K562 (cell line): ENCODE measurements around the gene TCF15. TPM values are rescaled to one million over a fixed set of nuclear protein-coding genes. Genes with fewer than 3 reads are reported as not detected.
A peak's percentile ranks its signal among the peaks of the same experiment; 100 is the strongest.

Experiments used
- CREB3 ChIP-seq: fragments of 450-650 bp; conservative IDR thresholded peaks from 2 replicates; pipeline ENCODE4 v1.6.1; 2016; ENCODE audit warnings: missing genetic modification characterization, low read depth, mild to moderate bottlenecking, missing compliant biosample characterization, moderate library complexity
- IRF9 ChIP-seq: fragments of 450-650 bp; IDR thresholded peaks from 2 replicates; pipeline ENCODE4 v1.6.1; 2016; ENCODE audit warnings: missing biosample characterization, missing genetic modification characterization
- JUN ChIP-seq, 2 experiments: sonication (generic) in 1 of 2; formaldehyde crosslinking in 1 of 2; IDR thresholded peaks; 2 replicates each; pipeline versions ENCODE4 v1.6.1 to v1.8.0; 2012 to 2022; ENCODE audit warnings: borderline replicate concordance in 2 of 2, mild to moderate bottlenecking in 2 of 2, improper control_type of control experiment in 1 of 2, low read depth in 1 of 2, low read length in 1 of 2, missing genetic modification reagents in 1 of 2
- LCOR ChIP-seq: sonication (generic); formaldehyde crosslinking; IDR thresholded peaks from 2 replicates; pipeline ENCODE4 v1.8.0; 2022; ENCODE audit warnings: mild to moderate bottlenecking, missing genetic modification reagents
- MAFK ChIP-seq: IDR thresholded peaks from 2 replicates; pipeline ENCODE4 v1.6.1; 2011; ENCODE audit warnings: low read length, improper control_type of control experiment
- MGA ChIP-seq: fragments of 450-650 bp; IDR thresholded peaks from 2 replicates; pipeline ENCODE4 v1.6.1; 2016; ENCODE audit warnings: mild to moderate bottlenecking, moderate library complexity
- NFRKB ChIP-seq: fragments of 450-650 bp; IDR thresholded peaks from 2 replicates; pipeline ENCODE4 v1.6.1; 2016; ENCODE audit warnings: low read depth
- RAD51 ChIP-seq: fragments of 450-650 bp; IDR thresholded peaks from 2 replicates; pipeline ENCODE4 v1.7.1; 2016; ENCODE audit warnings: low read depth, mild to moderate bottlenecking, borderline replicate concordance
- TEAD4 ChIP-seq, 2 experiments: sonication (generic) in 1 of 2; formaldehyde crosslinking in 1 of 2; IDR thresholded peaks; 2 replicates each; pipeline versions ENCODE4 v1.6.1 to v1.8.0; 2012 to 2022; ENCODE audit warnings: borderline replicate concordance in 1 of 2, inconsistent platforms in 1 of 2, low read length in 1 of 2, mild to moderate bottlenecking in 1 of 2, missing genetic modification reagents in 1 of 2
- USF2 ChIP-seq: sonication (generic); formaldehyde crosslinking; IDR thresholded peaks from 2 replicates; pipeline ENCODE4 v1.5.0; 2020; ENCODE audit warnings: missing genetic modification reagents
- ZKSCAN8 ChIP-seq: fragments of 200-800 bp; sonication (Bioruptor generic); IDR thresholded peaks from 2 replicates; pipeline ENCODE4 v1.6.1; 2016; ENCODE audit warnings: missing genetic modification characterization, missing compliant biosample characterization
- ZNF143 ChIP-seq: sonication (generic); formaldehyde crosslinking; IDR thresholded peaks from 2 replicates; pipeline ENCODE4 v1.9.0; 2022; ENCODE audit warnings: mild to moderate bottlenecking, missing genetic modification reagents
- polyA plus RNA-seq, 8 experiments: library from polyadenylated mRNA; depleted of rRNA in 4 of 8; stranded (reverse) in 5 of 8; unstranded in 3 of 8; fragments of >200 nt; fragmentation: Nextera tagmentation in 2 of 8; fragmentation: Illumina TruSeq in 1 of 8; extraction: Ambion mirVana in 2 of 8; extraction: Trizol in 1 of 8; gene quantifications; 2 replicates each; pipeline versions ENCODE4 v1.2.1 to v1.2.3, GENCODE V29; 2011 to 2014; ENCODE audit warnings: inconsistent platforms in 1 of 8, missing spikeins in 1 of 8
- total RNA-seq, 7 experiments: library from RNA; depleted of rRNA in 6 of 7; stranded (reverse); fragments of >200 nt in 6 of 7; fragmentation: Illumina TruSeq in 2 of 7; extraction: Trizol in 2 of 7; gene quantifications; 2 replicates each; pipeline versions ENCODE4 v1.2.1 to v1.2.3, GENCODE V29; 2011 to 2021; ENCODE audit warnings: low replicate concordance in 1 of 7

TCF15 gene
- total and polyA plus RNA-seq, 9 of the 15 experiments (the other 6 are each of a cell fraction or from before 2014, with no cell fraction given) = 0.04 to 5.0 (median 1.2) TPM

- TF ChIP-seq MGA = peak; percentile 76
- peak; percentile 23; the same call in 1 of the 2 replicates for TF ChIP-seq TEAD4 (IDR thresholded peaks at IDR 0.05; ENCODE audit: low read length)
- TF ChIP-seq TEAD4 (CRISPR knock-in tag; IDR thresholded peaks at IDR 0.05; ENCODE audit: borderline replicate concordance) = no peak
- TF ChIP-seq MAFK = no peak
- no peak for TF ChIP-seq JUN (IDR thresholded peaks at IDR 0.05; ENCODE audit: borderline replicate concordance, low read depth, low read length)
- peak; percentile 69; the same call in 1 of the 2 replicates for TF ChIP-seq JUN (CRISPR knock-in tag; IDR thresholded peaks at IDR 0.05; ENCODE audit: borderline replicate concordance)
- TF ChIP-seq ZNF143 (CRISPR knock-in tag) = peak; percentile 70; the same call in 1 of the 2 replicates
- TF ChIP-seq USF2 (CRISPR knock-in tag) = peak; percentile 90
- peak; percentile 93 for TF ChIP-seq RAD51
- TF ChIP-seq IRF9 (tag) = no peak
- peak; percentile 51; the same call in 1 of the 2 replicates for TF ChIP-seq CREB3 (tag)
- TF ChIP-seq LCOR (CRISPR knock-in tag) = 0 out of 2 replicates have a peak, but pooled peaks have one; percentile 39
- no peak for TF ChIP-seq ZKSCAN8 (CRISPR knock-in tag)
- TF ChIP-seq NFRKB = peak; percentile 47; the same call in 1 of the 2 replicates
These were observed 32.8 kb downstream of the TCF15 start (continued) for GRCh38 chr20:577167-577791.
